NCI-H748 treated with DMSO at 0.1 percent for 48 hours (cell line): ENCODE measurements around the gene HSD17B1.
A peak's percentile ranks its signal among the peaks of the same experiment; 100 is the strongest.

Experiments
- DNase-seq: peaks from one replicate; lab custom pipeline; 2025; lab: John Stamatoyannopoulos, UW

Gene HSD17B1

DNA sequence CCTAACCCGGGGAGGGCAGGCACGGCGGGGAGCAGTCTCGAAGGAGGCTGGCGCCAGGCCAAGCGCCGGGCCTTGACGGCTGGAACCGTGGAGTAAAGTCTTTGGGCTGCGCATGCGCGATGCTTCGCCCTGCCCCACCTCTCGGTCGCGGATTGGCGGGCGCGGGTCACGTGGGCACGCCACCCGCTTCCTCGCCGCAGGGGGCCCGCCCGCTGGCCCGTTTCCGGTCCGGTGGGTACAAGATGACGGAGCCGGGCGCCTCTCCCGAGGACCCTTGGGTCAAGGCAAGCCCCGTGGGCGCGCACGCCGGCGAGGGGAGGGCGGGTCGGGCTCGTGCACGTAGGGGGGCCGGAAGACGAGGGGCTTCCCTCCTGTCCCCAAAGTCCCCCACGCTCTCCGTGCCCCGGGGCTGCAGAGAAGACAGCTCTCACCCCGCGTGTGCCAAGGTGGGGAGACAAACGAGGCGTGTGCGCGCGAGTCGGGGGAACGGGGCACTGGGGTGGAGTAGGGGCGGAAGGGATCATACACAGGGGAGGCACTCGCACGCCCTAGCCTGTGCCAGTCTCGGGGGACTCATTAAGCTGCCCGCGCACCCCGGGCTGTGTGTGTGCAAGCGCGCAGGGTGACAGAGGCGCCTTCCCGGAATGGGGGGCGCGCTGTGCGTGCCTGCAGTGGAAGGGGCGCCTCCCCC lies 14.3 kb downstream of the HSD17B1 start, which contains the start of gene MLX:
TSS of gene MLX (plus strand) at position 218 of the 691 bp plus-strand sequence. CDS start at position 243, 25 bp downstream.
- DNase-seq, result peak; percentile 84

DNA sequence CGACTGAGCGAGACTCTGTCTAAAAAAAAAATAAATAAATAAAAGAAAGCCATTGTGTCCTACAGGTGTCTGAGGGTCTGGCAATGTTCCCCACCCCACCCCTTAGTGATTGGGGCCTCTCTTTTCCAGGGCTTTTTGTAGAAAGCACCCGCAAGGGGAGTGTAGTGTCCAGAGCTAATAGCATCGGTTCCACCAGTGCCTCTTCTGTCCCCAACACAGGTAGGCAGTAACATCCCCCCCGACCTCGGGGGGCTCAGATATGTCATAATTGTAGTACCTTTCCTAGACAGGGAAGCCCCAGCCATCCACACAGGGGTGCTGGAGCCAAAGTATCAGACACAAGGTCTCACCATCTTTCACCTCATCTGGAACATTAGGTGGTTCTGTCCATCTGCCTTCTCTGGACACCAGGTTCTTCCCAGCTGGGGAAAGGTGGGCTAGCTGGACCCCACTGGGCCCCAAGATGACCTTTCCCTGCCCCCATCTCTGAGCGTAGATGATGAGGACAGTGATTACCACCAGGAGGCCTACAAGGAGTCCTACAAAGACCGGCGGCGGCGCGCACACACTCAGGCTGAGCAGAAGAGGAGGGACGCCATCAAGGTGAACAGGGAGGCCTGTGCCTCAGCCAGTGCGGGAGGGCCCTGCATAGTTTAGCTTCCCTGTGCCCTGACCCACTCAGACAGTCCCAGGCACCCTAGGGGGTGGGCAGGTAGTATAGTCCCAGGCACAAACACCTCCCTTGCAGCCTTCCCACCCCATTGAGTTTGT lies 15.8 kb downstream of the HSD17B1 start:
- no peak for DNase-seq

DNA sequence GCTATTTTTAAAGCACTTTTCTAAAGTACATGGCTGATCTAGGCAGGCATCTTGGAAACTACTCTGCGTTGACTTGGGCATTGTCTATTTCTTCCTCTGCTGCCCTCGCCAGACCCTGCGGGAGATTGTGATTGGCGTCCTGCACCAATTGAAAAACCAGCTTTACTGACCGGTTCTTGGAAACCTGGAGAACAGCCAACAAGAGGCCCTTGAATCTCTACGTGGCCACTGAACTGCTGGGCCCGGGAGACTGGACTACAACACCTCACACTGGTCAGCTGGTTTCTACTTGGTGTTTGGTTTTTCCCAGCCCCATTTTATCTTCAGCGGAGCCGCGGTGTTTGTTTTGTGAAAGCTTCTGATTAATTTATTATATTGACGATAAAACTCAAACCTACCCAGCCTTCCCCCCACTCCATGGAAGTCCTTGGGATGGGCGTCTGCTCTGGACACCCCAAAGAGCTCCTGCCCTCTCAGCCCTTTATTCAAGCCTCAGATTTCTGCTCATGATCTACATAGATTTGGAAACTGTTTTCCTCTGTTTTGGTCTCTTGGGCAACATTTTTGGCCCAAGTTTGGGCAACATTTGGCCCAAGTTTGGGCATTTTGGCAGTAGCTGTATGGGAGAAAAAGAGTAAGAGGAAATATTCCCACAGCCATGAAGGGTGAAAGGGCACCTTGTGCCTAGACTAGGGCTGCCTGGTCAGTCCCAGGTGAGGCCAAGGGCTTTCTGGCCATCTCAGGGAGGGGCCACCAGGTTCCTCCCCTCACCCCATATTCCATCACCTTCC lies 18.9 kb downstream of the HSD17B1 start:
- DNase-seq, result no peak

DNA sequence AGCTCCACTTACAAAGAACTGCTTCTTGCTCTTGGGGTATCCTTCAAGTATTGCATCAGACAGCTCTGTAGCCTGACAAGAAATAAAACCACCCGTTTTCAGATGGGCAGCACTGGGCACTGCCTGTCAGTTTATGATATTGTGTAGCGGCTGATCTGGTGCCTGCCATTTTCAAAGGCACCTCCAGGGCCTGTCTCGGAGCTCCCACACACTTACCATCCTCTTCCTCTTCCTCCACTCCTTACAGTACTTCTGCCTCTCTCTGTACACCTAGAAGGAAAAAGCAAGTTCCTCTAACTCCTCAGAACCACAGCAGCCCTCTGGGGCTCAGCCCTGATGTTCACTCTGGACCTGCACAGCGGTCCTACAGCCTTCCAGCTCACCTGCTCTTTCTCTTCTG lies 20.4 kb downstream of the HSD17B1 start:
- DNase-seq, result no peak

DNA sequence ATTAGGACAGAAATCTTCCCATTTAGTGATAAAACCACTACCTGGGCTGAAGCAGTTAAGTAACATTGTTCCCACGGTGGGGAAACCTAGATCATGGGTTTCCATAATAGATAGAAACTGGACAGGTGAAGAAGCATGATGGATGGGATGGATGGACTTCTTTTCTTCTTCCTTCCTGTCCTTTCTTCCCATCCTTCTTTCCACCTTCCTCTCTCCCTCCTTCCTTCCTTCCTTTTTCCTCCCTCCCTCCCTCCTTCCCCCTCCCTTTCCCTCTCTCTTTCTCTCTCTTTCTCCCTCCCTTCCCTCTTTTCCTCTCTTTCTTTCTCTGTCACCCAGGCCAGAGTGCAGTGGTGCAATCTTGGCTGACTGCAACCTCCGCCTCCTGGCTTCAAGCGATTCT lies 21.7 kb downstream of the HSD17B1 start:
- DNase-seq, result no peak

DNA sequence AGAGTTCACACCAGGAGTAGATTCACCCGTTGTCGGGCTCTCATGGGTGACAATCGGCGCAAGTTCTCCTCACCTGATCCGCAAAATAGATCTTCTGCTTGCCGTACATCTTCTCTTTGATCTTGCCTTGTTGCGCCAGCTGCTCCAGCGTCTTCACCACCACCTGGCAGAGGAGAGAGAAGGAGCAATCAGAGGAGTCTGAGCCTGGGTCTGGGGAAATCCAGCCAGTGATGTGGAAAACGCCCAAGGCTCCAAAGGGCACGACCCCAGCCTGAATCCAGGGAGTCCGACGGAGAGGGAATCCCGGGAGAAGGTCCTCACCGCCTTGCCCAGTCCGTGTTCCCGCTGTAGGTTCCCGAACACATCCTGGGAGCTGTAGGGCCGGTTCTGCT lies 24.4 kb downstream of the HSD17B1 start:
- DNase-seq, result no peak

DNA sequence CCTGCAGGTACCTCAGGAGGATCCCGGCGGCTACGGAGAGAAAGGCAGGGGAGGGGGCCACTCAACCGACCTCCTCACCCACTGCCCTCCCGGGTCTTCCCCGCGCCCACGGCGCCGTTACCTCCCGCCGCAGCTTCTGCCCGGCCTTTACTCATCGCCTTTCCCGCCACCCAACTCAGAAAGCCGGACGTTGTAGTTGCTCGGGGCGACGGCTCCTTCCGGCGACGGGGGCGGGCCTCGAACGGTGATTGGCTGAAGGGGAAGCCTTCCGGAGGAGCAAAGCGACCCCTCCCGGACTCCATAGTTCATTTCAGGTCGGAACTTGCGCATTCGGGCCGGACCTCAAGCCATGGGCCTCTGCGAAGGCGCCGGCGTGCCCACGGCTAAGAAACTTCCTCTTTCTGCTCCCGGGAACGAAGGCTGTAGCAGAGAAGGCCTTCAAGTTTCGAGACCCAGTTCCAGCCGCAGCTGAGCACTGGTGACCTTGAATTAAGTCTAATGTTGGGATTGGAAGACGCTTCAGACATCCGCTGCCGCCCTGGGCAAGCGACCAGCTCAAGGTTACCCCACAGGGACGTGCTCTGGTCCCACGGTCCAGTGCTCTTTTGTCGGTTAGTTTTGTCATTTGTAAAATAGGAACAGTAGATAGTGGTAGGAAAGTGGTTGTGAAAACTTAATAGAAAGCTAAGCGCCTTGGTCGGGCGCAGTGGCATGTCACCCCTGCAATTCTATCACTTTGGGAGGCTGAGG lies 25.0 kb downstream of the HSD17B1 start, which contains the start of gene PSMC3IP:
TSS of gene PSMC3IP (minus strand) at position 198 of the 750 bp plus-strand sequence. CDS start at position 155, 43 bp downstream.
- DNase-seq, result peak; percentile 88

DNA sequence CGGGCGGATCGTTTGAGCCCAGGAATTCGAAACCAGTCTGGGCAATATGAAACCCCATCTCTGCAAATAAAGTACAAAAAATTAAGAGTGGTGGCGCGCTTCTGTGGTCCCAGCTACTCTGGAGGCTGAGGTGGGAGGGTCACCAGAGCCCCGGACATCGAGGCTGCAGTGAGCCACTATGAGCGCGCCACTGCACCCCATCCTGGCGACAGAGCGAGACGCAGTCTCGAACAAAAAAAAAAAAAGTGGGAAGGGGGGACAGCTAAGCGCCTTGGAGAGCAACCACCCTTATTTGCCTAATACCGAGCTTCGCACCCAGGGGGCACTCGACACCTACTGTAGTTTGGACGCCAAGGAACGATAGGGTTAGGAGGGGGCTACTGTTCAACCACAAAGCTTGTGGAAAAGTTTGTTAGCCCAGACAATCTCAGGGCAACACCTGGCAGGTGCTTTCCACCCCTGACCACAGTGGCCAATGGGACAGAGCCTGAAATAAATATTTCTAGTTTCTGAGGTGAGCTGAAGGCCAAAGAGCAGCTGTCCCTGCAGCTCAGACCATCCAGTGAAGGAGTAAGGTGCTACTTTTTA lies 25.7 kb downstream of the HSD17B1 start:
- DNase-seq, result peak; percentile 61

DNA sequence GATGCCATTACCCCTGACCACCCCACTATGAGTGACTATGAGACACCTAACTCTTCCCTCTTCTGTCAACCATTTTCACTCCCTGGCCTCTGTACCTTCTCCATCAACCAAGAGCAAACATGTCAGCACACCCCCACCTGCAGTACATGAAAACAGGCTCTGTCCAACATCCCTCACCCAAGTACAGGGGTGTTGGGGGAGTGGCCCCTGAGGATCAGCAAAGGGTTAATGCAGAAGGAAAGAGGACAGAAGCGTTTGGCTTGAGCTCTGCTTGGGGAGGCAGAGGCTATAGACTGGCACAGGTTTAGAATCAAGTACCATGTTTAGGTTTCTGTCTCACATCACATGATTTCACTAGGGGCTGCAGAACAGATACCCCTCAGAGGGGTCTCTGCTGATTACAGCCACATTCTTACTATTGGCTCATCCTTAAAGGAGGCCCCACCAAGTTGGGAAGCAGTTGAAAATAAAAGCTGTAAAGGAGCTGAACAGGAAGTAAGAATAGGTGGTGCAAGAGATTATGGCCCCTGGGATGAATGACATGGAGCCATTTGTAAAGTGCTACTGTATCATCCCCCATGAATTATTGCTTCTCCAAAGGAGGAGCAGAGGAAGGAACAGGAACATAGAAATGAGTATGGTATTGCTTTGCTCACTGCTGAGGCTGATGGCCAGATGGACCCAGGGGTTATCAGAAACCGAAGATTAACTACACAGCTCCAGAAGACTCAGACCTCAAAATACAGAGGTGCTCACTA lies 27.2 kb downstream of the HSD17B1 start:
- DNase-seq, result no peak

DNA sequence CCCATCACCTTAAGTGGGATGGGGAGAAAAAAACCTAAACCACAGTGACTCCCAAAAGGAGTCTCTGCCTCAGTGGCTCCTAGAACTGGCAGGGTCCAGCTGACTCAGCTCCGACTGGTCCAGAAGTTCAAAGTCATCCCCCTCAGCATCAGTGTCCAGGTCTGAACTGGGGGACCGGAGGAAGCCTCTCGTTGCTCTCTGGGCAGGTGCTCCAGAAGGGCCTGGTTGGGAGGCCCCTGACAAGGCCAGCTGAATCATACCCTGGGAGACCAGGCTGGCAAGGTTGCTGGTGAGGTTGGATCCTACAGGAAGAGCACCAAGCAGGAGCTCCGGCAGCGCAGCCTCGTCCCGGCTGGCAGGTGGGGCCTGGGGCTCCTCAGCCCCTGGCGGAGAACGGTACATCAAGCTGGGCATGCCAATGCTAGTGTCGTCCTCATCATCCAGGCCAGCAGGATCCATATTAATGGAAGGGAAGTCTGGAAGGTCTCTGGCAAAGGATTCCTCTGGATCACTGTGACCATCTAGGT lies 29.1 kb downstream of the HSD17B1 start:
- no peak for DNase-seq

DNA sequence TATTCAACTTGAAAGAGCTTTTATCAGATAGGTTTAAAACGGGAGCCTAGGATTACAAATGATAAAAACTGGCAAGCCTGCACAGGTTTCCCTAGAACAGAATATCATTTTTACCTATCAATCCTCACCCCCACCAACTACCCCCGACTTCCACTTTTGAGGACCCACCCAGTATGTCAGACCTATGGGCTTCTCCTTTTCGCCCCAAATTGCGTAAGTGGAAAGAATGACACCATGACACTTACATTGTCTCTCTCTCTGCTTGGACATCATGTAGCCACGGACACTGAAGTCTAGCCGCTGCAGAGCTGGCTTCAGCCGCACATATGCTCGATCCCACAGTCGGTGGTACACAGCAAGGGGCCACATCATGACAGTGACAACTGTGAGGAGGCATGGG lies 32.2 kb downstream of the HSD17B1 start:
- DNase-seq, result no peak

DNA sequence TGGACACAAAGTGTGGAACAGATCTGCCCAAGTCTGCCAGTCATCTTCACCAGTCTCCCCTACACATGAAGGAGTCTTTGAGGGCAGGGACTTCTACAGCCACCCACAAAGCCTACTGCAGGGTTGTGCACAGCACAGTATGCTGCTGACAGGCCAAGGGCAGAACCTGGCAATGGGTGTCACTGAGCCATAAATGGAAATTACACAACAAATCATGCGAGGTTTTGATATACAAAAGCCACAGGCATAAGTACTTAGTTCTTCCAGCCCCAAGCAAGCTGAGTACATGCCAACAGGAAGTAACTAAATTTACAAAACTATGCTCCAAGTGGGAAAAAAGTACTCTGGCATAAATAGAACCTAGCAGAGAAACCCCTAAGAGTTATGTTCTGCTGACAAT lies 32.6 kb downstream of the HSD17B1 start:
- no peak for DNase-seq

DNA sequence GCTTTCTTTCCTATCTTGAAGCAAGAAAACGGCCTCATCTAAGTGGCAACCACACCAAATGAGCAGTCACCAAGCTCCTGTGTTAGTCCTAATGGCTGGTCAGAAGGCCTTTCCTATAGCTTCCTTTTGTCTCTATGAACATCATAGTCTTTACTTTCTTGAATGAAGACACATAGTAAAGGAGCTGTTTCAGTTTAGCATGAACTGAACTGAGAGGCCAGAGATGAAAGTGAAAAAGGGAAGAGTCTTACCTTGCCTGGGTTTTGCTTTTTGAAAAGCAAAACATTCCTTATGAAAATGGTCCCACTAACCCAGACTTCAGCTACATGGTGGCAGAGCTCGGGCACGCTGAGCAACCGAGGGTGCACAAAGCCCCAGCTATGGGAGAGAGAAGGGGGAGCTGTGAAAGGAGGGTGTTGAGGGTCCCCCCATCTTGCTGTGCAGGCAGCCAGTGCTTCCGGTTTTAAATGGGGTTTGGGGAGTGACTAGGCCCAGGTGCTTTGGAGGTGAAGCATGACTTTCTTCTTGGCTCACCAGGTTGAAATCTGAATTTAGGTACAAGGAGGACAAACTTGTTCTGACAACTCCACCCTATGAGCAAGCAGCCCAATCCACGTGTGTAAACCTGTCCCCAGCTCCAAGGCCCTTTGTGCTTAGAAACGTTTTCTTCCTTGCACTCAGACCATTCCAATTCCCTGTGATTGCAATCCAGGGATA lies 33.9 kb downstream of the HSD17B1 start:
- DNase-seq, result no peak

DNA sequence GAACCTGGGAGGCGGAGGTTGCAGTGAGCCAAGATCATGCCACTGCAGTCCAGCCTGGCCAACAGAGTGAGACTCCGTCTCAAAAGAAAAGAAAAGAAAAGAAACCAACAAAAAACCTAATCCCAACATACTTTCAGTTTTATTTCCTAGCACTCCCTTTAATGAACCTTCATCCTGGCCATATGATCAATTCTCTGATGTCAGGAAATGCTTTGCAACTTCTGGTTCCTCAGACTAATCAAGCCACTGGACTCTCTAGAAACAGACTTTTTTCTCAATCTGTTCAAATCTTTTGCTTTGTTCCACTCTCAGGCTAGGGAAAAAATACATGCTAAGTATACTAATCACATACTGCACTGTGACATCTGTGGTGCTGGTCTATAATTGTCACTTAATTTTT lies 38.2 kb downstream of the HSD17B1 start:
- no peak for DNase-seq

DNA sequence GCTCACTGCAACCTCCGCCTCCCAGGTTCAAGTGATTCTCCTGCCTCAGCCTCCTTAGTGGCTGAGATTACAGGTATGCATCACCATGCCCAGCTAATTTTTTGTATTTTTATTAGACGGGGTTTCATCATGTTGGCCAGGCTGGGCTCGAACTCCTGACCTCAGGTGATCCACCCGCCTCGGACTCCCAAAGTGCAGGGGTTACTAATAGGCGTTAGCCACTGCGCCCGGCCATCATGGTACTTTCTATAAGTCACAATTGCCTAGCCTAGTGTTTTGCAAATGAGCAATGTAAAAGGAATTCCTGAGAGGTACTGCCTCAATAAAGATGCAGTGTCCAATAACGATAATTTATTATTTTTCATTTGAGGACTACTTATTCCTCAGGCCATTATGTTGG lies 38.7 kb downstream of the HSD17B1 start:
- DNase-seq, result no peak

DNA sequence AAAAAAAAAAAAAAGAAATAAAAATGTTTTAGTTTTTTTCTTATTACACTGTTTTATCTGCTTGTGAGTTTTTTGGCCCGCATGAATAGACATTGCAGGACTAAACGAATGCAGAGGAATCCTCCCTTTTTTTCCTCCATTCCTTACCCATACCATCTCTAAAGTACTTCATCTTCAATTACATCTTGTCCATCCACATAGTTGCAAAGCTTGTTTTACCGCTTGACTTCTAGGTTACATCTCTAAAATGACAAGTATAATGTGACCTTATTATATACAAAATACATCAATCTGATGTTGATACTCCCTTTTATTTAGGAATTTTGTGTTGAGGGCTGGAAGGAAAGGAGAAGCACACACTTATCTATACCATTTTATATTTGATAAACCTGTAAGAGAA lies 43.7 kb downstream of the HSD17B1 start:
- DNase-seq, result no peak

DNA sequence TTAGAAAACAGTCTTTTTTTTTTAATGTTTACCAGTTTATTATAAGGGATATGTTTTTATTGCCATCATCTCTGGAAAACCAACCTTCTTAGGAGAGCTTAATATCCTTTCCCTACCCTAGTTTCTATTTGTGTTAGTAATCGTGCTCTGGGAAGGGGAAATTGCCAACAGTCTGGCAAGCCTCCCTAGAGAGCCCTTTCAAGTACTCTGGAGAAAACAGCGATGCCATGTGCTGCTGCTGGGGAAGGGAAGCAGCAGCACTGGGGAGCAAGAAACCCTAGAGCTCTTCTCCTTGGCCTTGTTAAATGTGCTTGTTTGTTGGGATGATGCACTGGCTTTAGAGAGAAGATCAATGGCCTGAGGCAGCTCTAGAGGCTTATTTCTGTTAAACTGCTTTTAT lies 46.2 kb downstream of the HSD17B1 start:
- DNase-seq, result no peak

DNA sequence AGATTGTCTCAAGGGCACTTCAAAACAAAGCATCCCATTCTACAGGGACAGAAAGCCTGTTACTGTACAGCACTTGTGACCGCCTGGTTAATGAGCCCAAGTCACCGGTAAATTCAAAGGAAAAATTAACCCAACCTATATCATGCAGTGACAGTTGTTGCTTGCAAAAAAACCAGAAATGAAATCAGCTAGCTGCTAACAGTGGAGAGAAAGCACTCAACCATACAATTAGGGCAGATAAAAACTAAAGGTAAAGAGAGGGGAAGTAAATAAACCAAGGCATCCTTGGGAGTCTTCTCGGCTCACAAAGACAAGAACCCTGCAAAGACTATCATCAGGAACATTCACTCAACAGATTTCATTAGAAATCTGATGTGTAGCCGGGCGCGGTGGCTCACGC lies 50.6 kb downstream of the HSD17B1 start:
- DNase-seq, result no peak
